Measurements from ENCODE around the gene HAUS5. TPM values are rescaled to one million over a fixed set of nuclear protein-coding genes. Genes with fewer than 3 reads are reported as not detected.
A peak's percentile ranks its signal among the peaks of the same experiment; 100 is the strongest.
"Not testable (repeated sequence)": the region's sequence is repeated elsewhere in the genome, so short reads cannot be mapped to it uniquely, and the experiment has no call there.

HAUS5 gene
- polyA plus RNA-seq (2013, experiment 1 of 2; ENCODE audit: insufficient read length) = 8.6 TPM
- polyA plus RNA-seq (2013, experiment 2 of 2; ENCODE audit: insufficient read length) = 7.4 TPM

- peak; percentile 92 for DNase-seq
These were observed at the start of gene HAUS5 for GRCh38 chr19:35612559-35613321. Gene HAUS5, plus strand, starts transcription at chr19:35612735. Its CDS starts 60 bp downstream, at chr19:35612795.

GRCh38 chr19:35562776-35563175 is 49.8 kb upstream of the HAUS5 start:
- DNase-seq = no peak

GRCh38 chr19:35563207-35563829 is 49.2 kb upstream of the HAUS5 start, which contains the start of gene ATP4A:
Gene ATP4A, minus strand, starts transcription at chr19:35563658. Its CDS starts 29 bp downstream, at chr19:35563629.
- DNase-seq = no peak

- no peak for DNase-seq
These were observed 47.3 kb upstream of the HAUS5 start for GRCh38 chr19:35565016-35565856.

GRCh38 chr19:35566738-35567137 is 45.8 kb upstream of the HAUS5 start:
- no peak for DNase-seq

GRCh38 chr19:35569281-35569781 is 43.2 kb upstream of the HAUS5 start:
- DNase-seq = no peak

- DNase-seq = no peak
These were observed 41.0 kb upstream of the HAUS5 start for GRCh38 chr19:35571406-35571965.

- no peak for DNase-seq
These were observed 34.6 kb upstream of the HAUS5 start for GRCh38 chr19:35577918-35578317.

GRCh38 chr19:35578707-35579106 is 33.8 kb upstream of the HAUS5 start:
- no peak for DNase-seq

- DNase-seq = no peak
These were observed 29.8 kb upstream of the HAUS5 start for GRCh38 chr19:35582760-35583159.

GRCh38 chr19:35585848-35586247 is 26.7 kb upstream of the HAUS5 start, which contains the start of gene PMIS2:
Gene PMIS2, plus strand, starts transcription at chr19:35586173. Its CDS starts 87 bp downstream, at chr19:35586260.
- DNase-seq = no peak

GRCh38 chr19:35587321-35587720 is 25.2 kb upstream of the HAUS5 start:
- DNase-seq = no peak

GRCh38 chr19:35590875-35591274 is 21.7 kb upstream of the HAUS5 start:
- DNase-seq = no peak

GRCh38 chr19:35592226-35592625 is 20.3 kb upstream of the HAUS5 start:
- DNase-seq = no peak

GRCh38 chr19:35595026-35595425 is 17.5 kb upstream of the HAUS5 start:
- not testable (repeated sequence) for DNase-seq

- DNase-seq = no peak
These were observed 16.6 kb upstream of the HAUS5 start for GRCh38 chr19:35595928-35596327.

GRCh38 chr19:35596366-35596999 is 16.1 kb upstream of the HAUS5 start:
- no peak for DNase-seq

- no peak for DNase-seq
These were observed 10.6 kb upstream of the HAUS5 start for GRCh38 chr19:35601971-35602370.

GRCh38 chr19:35604436-35604835 is 8.1 kb upstream of the HAUS5 start:
- not testable (repeated sequence) for DNase-seq

GRCh38 chr19:35607170-35607569 is 5.4 kb upstream of the HAUS5 start:
- DNase-seq = not testable (repeated sequence)

- DNase-seq = no peak
These were observed 4.9 kb upstream of the HAUS5 start for GRCh38 chr19:35607661-35608060.

- no peak for DNase-seq
These were observed 4.3 kb upstream of the HAUS5 start for GRCh38 chr19:35608251-35608650.
